ENCODE data around the gene C1QTNF8.

C1QTNF8 gene

DNA sequence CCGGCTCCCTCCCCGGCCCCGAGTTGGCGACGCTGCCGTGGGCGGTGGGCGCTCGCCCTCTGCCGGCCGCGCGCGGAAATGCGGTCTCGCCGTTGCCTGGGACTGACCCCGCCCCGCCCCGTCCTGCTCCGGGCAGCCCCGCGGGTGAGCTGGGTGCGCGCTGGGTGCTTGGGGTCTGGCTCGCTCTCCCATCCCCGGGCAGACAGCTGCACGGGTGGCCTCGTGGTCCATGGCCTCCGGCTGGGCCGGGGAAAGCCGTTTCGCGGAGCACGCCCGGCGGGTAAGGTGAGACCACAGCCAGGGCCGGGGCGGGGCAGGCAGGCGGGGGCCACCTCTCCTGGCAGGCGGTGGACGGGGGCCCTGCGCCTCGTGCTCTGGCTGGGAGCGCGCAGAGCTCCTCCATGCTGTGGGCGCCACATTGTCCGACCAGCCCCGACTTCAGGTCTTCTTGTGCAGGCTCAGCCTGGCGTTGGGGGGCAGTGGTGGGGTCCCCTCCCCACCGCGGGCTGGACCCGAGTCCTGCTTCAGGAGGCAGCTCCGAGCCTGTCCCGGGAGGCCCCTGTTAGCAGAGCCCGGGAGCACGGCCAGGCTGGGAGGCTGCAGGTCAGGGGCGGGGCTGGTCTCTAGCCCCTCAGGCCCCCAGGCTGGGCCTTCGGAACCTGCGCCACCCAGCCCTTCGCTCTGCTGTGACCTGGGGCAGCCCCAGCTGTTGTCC lies 7.0 kb upstream of the C1QTNF8 start (continued):
- TF ChIP-seq ZNF600 (tag by site-specific recombination; IDR thresholded peaks at IDR 0.05), result peak; percentile 83; the same call in 1 of the 2 replicates
- TF ChIP-seq ZEB2 (tag by site-specific recombination; IDR thresholded peaks at IDR 0.05), result peak; percentile 50; the same call in 1 of the 2 replicates
- 0 out of 2 replicates have a peak, but pooled peaks have one; percentile 61 for TF ChIP-seq KLF7 (tag by site-specific recombination; IDR thresholded peaks at IDR 0.05; ENCODE audit: borderline replicate concordance)
- TF ChIP-seq, protein P1, sequence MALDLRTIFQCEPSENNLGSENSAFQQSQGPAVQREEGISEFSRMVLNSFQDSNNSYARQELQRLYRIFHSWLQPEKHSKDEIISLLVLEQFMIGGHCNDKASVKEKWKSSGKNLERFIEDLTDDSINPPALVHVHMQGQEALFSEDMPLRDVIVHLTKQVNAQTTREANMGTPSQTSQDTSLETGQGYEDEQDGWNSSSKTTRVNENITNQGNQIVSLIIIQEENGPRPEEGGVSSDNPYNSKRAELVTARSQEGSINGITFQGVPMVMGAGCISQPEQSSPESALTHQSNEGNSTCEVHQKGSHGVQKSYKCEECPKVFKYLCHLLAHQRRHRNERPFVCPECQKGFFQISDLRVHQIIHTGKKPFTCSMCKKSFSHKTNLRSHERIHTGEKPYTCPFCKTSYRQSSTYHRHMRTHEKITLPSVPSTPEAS (tag by site-specific recombination; IDR thresholded peaks at IDR 0.05), result no peak
- no peak for TF ChIP-seq ZNF621 (tag by site-specific recombination; IDR thresholded peaks at IDR 0.05)
- TF ChIP-seq, protein P2, sequence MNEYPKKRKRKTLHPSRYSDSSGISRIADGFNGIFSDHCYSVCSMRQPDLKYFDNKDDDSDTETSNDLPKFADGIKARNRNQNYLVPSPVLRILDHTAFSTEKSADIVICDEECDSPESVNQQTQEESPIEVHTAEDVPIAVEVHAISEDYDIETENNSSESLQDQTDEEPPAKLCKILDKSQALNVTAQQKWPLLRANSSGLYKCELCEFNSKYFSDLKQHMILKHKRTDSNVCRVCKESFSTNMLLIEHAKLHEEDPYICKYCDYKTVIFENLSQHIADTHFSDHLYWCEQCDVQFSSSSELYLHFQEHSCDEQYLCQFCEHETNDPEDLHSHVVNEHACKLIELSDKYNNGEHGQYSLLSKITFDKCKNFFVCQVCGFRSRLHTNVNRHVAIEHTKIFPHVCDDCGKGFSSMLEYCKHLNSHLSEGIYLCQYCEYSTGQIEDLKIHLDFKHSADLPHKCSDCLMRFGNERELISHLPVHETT (tag by site-specific recombination; IDR thresholded peaks at IDR 0.05), result no peak
- TF ChIP-seq EGR2 (tag by site-specific recombination; IDR thresholded peaks at IDR 0.05; ENCODE audit: low read depth), result no peak
- no peak for TF ChIP-seq ZNF112 (tag by site-specific recombination; IDR thresholded peaks at IDR 0.05)
- TF ChIP-seq ZNF777 (tag by site-specific recombination; IDR thresholded peaks at IDR 0.05; ENCODE audit: borderline replicate concordance), result no peak
- TF ChIP-seq CTCF (tag by site-specific recombination; IDR thresholded peaks at IDR 0.05), result peak; percentile 62; the same call in 1 of the 2 replicates
- no peak for TF ChIP-seq ATF2 (tag by site-specific recombination; IDR thresholded peaks at IDR 0.05; ENCODE audit: low read depth)
- no peak for TF ChIP-seq ZNF248 (tag by site-specific recombination; IDR thresholded peaks at IDR 0.05)
- no peak for TF ChIP-seq HOXC10 (CRISPR knock-in tag; IDR thresholded peaks at IDR 0.05)
- TF ChIP-seq KLF8 (tag by site-specific recombination; IDR thresholded peaks at IDR 0.05), result peak; percentile 57; the same call in 1 of the 2 replicates
- no peak for TF ChIP-seq ZFP37 (tag by site-specific recombination; IDR thresholded peaks at IDR 0.05)
- peak; percentile 76 for TF ChIP-seq KLF9 (tag by site-specific recombination; IDR thresholded peaks at IDR 0.05; ENCODE audit: low read depth)
- no peak for TF ChIP-seq ZNF175 (tag by site-specific recombination; IDR thresholded peaks at IDR 0.05)
- TF ChIP-seq, protein P3, sequence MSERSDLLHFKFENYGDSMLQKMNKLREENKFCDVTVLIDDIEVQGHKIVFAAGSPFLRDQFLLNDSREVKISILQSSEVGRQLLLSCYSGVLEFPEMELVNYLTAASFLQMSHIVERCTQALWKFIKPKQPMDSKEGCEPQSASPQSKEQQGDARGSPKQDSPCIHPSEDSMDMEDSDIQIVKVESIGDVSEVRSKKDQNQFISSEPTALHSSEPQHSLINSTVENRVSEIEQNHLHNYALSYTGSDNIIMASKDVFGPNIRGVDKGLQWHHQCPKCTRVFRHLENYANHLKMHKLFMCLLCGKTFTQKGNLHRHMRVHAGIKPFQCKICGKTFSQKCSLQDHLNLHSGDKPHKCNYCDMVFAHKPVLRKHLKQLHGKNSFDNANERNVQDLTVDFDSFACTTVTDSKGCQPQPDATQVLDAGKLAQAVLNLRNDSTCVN (tag by site-specific recombination; optimal IDR thresholded peaks at IDR 0.05), result peak; percentile 87
- TF ChIP-seq KLF10 (tag by site-specific recombination; IDR thresholded peaks at IDR 0.05), result no peak
- TF ChIP-seq ZBTB11 (tag by site-specific recombination; conservative IDR thresholded peaks at IDR 0.05; ENCODE audit: low read depth), result no peak
- no peak for TF ChIP-seq ZNF140 (tag by site-specific recombination; IDR thresholded peaks at IDR 0.05)
- TF ChIP-seq ZNF174 (tag by site-specific recombination; IDR thresholded peaks at IDR 0.05), result no peak
- TF ChIP-seq ZNF558 (tag by site-specific recombination; IDR thresholded peaks at IDR 0.05), result no peak
- no peak for TF ChIP-seq TSHZ1 (tag by site-specific recombination; IDR thresholded peaks at IDR 0.05; ENCODE audit: borderline replicate concordance)
- TF ChIP-seq ZNF837 (tag by site-specific recombination; IDR thresholded peaks at IDR 0.05), result no peak
- no peak for TF ChIP-seq ZNF514 (tag by site-specific recombination; IDR thresholded peaks at IDR 0.05)
